Raji (cell line): Measurements from ENCODE around the gene ALKBH2.

Experiments
- POLR2A ChIP-seq: IDR thresholded peaks from 2 replicates; pipeline ENCODE4 v1.6.1; 2011; ENCODE audit warnings: low read depth, low read length, control low read depth; ENCODE audit not compliant: insufficient read depth

Gene ALKBH2

GRCh38 chr12:109098183-109098604, 4.9 kb upstream of the ALKBH2 start:
- no peak for TF ChIP-seq POLR2A

DNA sequence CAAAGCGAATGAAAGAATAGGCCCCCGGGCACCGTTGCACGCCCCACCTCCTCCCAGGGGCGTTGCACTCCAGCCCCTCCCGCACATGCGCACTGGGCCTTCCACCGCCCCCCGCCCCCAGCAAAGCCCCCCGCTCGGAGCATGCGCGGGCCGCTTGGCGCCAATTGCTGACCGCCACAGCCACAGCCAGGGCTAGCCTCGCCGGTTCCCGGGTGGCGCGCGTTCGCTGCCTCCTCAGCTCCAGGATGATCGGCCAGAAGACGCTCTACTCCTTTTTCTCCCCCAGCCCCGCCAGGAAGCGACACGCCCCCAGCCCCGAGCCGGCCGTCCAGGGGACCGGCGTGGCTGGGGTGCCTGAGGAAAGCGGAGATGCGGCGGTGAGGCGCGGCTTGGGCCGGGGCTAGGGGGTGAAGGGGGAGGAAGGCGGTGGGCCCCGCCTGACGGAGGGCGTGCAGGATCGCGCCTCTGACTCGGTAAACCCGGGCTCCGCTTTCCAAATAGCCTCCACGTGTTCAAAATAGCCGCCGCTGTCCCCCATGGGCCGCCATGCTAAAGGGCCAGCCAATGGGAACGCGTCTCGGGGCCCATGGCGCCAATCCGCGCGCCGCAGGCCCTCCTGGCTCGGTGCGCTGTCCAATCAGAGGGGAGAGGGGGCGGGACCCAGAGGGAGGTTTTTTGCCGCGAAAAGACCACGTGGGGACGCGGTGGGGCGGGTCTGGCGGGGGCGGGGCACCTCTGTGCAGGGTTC, 4.3 kb upstream of the ALKBH2 start, which contains the start of gene UNG:
UNG (plus strand) TSS at position 163 of the 748 bp plus-strand sequence; CDS start at position 246, 83 bp downstream.
- TF ChIP-seq POLR2A, result peak; percentile 73

DNA sequence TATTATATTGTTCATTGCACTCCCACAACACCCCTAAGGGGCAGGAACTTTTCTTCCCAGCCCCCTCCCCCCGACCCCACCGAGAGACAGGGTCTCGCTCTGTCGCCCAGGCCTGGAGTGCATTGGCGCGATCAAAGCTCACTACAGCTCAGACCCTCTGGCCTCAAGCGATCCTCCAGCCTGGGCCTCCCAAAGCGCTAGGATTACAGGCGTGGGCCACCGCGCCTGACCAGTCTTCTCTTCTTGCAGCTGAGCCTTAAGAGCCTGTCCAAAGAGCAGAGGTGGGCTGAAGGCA, 3.8 kb upstream of the ALKBH2 start:
- no peak for TF ChIP-seq POLR2A

GRCh38 chr12:109092497-109093021, 713 bp downstream of the ALKBH2 start:
- no peak for TF ChIP-seq POLR2A

GRCh38 chr12:109089683-109090082, 3.6 kb downstream of the ALKBH2 start:
- TF ChIP-seq POLR2A, result no peak

DNA sequence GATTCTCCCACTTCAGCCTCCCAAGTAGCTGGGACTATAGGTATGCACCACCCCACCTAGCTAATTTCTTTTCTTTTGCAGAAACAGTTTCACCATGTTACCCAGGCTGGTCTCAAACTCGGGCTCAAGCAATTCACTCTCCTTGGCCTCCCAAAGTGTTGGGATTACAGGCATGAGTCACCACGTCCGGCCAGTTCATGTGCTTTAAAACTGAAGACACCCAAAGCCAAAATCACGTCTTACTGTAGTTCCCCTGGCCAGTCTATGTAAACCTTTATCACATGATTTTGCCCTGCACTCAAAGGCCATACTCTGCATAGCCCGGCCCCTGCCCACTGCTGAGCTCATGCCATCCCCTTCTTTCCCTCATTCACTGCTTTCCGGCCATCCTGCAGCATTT, 4.5 kb downstream of the ALKBH2 start:
- no peak for TF ChIP-seq POLR2A

GRCh38 chr12:109087250-109087649, 6.0 kb downstream of the ALKBH2 start:
- no peak for TF ChIP-seq POLR2A

DNA sequence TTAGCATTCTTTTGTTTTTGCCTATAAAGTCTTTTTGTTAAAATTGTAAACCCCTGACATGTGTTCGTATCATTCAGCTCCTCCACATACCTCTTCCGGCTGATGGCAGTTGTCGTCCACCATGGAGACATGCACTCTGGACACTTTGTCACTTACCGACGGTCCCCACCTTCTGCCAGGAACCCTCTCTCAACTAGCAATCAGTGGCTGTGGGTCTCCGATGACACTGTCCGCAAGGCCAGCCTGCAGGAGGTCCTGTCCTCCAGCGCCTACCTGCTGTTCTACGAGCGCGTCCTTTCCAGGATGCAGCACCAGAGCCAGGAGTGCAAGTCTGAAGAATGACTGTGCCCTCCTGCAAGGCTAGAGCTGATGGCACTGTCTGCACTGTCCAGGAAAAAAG, 7.7 kb downstream of the ALKBH2 start:
- TF ChIP-seq POLR2A, result no peak

DNA sequence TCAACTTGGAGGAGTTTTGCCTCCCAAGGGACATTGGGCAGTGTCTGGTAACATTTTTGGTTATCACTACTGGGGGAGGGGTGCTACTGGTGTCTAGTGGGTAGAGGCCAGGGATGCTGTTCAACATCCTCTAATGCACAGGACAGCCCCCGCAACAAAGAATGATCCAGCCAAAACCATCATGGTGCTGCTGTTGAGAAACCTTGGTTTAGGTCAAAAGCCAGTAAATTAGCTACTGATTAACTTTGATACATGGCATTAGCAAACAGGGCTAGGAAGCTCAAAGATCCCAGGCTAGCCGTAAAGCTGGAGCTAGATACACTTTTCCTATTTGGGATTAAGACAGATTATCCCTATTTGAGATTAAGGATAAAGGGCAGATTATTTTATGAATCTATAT, 8.8 kb downstream of the ALKBH2 start:
- TF ChIP-seq POLR2A, result no peak

GRCh38 chr12:109082751-109083150, 10.5 kb downstream of the ALKBH2 start:
- no peak for TF ChIP-seq POLR2A

DNA sequence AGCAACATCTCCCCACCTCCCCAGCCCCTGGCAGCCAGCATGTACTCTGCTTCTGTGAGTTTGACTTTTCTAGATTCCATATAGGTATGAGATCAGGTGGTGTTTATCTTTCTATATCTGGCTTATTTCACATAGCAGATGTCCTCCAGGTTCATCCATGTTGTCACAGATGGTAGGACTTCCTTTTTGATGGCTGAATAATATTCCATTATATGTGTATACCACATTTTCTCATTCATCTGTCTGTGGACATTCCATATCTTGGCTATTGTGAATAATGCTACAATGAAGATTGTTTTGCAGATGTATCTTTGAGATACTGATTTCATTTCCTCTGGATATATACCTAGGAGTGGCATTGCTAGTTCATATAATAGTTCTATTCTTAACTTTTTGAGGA, 18.4 kb downstream of the ALKBH2 start:
- no peak for TF ChIP-seq POLR2A

- no peak for TF ChIP-seq POLR2A
These were observed 23.7 kb downstream of the ALKBH2 start for GRCh38 chr12:109069307-109070271.

DNA sequence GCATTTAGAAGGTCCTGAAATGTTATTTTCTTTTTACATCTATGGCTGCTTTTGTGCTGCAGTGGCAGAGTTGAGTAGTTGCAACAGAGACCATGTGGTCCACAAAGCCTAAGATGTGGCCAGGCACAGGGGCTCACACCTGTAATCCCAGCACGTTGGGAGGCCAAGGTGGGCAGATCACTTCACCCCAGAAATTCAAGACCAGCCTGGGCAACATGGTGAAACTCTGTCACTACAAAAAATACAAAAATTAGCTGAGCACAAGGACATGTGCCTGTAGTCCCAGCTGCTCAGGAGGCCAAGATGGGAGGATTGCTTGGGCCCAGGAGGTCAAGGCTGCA, 27.4 kb downstream of the ALKBH2 start:
- no peak for TF ChIP-seq POLR2A

GRCh38 chr12:109065154-109065852, 28.0 kb downstream of the ALKBH2 start:
- no peak for TF ChIP-seq POLR2A

- no peak for TF ChIP-seq POLR2A
These were observed 29.1 kb downstream of the ALKBH2 start for GRCh38 chr12:109064143-109064542.
